ENCODE data around the gene WDR64. TPM values are rescaled to one million over a fixed set of nuclear protein-coding genes. Genes with fewer than 3 reads are reported as not detected.

The WDR64 gene
- total and polyA plus RNA-seq, 2 donors (not counting 3 experiments of a cell fraction or from before 2014, with no cell fraction given) = not detected

DNA sequence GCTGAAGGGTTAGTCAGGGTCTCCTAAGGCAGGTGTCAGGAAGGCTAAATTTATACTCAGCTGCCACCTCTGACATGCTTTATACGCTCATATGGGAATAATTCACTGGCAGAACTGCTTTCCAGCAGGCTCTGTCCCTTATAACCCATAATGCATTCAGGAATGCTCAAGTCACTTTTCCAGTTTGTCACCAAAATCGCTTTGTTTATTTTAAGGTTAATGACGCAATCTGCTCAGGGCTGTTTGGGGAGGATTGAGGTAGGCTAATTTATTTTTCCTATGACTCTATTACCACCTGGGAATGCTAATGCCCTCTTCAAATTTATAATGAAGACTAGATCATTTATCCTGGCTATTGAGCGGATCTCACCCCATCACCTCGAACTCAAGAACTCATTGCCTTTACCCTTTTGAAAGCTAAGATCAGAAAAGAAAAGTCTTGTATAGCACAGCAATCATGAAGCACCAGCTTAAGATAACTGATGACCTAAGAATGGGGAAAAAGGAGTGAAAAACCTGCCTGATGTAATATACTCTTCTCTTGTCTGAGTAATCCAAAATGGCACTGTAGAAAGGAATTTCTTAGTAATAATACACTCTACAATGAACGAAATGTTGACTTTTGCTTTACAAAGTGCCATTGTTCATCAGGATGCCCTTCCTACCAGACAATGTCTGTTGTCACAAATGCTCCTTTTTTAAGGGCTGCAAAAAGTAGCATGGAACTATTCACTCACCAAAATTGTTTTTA lies 98.0 kb downstream of the WDR64 start:
- no peaks in the 10 kb centered on the region for H4K20me1 ChIP-seq (replicated peaks; ENCODE audit: control insufficient read depth, extremely low read depth, insufficient read depth, low read length)
- no peak overlapping the region for H2AFZ ChIP-seq (ENCODE audit: low read depth, low read length)
- H3K4me2 ChIP-seq (ENCODE audit: insufficient read depth, low read length) = no peak overlapping the region
- no peaks in the 10 kb centered on the region for H3K9me3 ChIP-seq (replicated peaks; ENCODE audit: control insufficient read depth, insufficient read depth, low read length)
- no TSS peak for BruUV-seq (replicated peaks)
- ChIA-PET POLR2A (no interaction called here), CTCF (interaction anchor here (0.6 to 1.2 kb wide), 2 partner anchors 13 to 576 kb away, joined by 3 read pairs; no protein-coding TSS in a partner anchor)
- DNase-seq (ENCODE audit: low read depth, low spot score) (no peak), FAIRE-seq (no peak)
- dilution Hi-C loops (cut with MboI; ENCODE audit: extremely low pct_ligation_motif_present, low sequenced_read_pairs) (no loop called here), intact Hi-C loops (cut with micrococcal nuclease) (no loop called here)
- H3K9me1 ChIP-seq (replicated peaks; ENCODE audit: control insufficient read depth, extremely low read depth, insufficient read depth, low read length) = no peaks in the 10 kb centered on the region
- no peak for TF ChIP-seq POLR2AphosphoS5 (IDR thresholded peaks at IDR 0.05; ENCODE audit: insufficient read depth, low read depth, low read length)
- TF ChIP-seq EZH2 (IDR thresholded peaks at IDR 0.05; ENCODE audit: borderline replicate concordance, low read depth, low read length, severe bottlenecking) = no peak
- no peak for TF ChIP-seq GATA2 (IDR thresholded peaks at IDR 0.05; ENCODE audit: insufficient read depth, insufficient read length, low read depth, low read length)
- no peak for TF ChIP-seq JUN (IDR thresholded peaks at IDR 0.05; ENCODE audit: borderline replicate concordance, insufficient read depth, insufficient read length, low read depth)
- TF ChIP-seq FOS (IDR thresholded peaks at IDR 0.05; ENCODE audit: borderline replicate concordance, insufficient read depth, low read length) = no peak
- TF ChIP-seq CTCF (IDR thresholded peaks at IDR 0.05; ENCODE audit: extremely low read depth in 1 of 2, insufficient read depth in 1 of 2, low read depth in 1 of 2, low read length in 2 of 2) = no peak
- TF ChIP-seq, protein P1, sequence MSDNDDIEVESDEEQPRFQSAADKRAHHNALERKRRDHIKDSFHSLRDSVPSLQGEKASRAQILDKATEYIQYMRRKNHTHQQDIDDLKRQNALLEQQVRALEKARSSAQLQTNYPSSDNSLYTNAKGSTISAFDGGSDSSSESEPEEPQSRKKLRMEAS (IDR thresholded peaks at IDR 0.05; ENCODE audit: insufficient read depth, insufficient read length) = no peak
- no peak for TF ChIP-seq MYC (IDR thresholded peaks at IDR 0.05; ENCODE audit: low read depth, low read length)
- no peak for TF ChIP-seq POLR2A (IDR thresholded peaks at IDR 0.05; ENCODE audit: low read depth, low read length)
- H3K27ac ChIP-seq (ENCODE audit: insufficient read depth, low read depth, low read length) = no peak overlapping the region
- no peak overlapping the region for H3K4me3 ChIP-seq (replicated peaks in 1 of 3; ENCODE audit: insufficient read depth in 1 of 3, low read depth in 1 of 3, low read length in 3 of 3)
- H3K36me3 ChIP-seq (ENCODE audit: control insufficient read depth in 2 of 2, extremely low read depth in 1 of 2, insufficient read depth in 2 of 2, low read length in 2 of 2) = no peaks in the 10 kb centered on the region
- no peaks in the 10 kb centered on the region for H3K79me2 ChIP-seq (ENCODE audit: control insufficient read depth, insufficient read depth, low read length)
- no peak overlapping the region for H3K9ac ChIP-seq (replicated peaks; ENCODE audit: extremely low read depth, insufficient read depth, low read length)
- H3K27me3 ChIP-seq (ENCODE audit: control insufficient read depth in 2 of 2, insufficient read depth in 2 of 2, low read length in 2 of 2) = no peaks in the 10 kb centered on the region
- H3K4me1 ChIP-seq (ENCODE audit: control insufficient read depth, extremely low read depth, insufficient read depth, low read length) = no peaks in the 10 kb centered on the region

Measured in endothelial cell of umbilical vein (primary cell).